ENCODE data around the gene ACP7. TPM values are rescaled to one million over a fixed set of nuclear protein-coding genes. Genes with fewer than 3 reads are reported as not detected.
A peak's percentile ranks its signal among the peaks of the same experiment; 100 is the strongest.

The ACP7 gene
- polyA plus RNA-seq, 2 of the 4 experiments (the other 2 are of a cell fraction): 0.06 to 0.25 TPM

GRCh38 chr19:39097721-39098120, 13.6 kb downstream of the ACP7 start:
- Histone ChIP-seq H3K9me3 (no peaks in the 10 kb centered on the region), H3K4me1 (peaks cover 11% of the 10 kb centered on the region; the same call in 2 of the 3 replicates), H3K27ac (no peak overlapping the region), H3K4me3 (no peak overlapping the region), H3K4me2 (no peak overlapping the region)
- WGBS (ENCODE audit: missing lambda C conversion rate): 38% methylated on average over 2 of the region's 2 CpGs
- no peak for TF ChIP-seq E2F6 (IDR thresholded peaks at IDR 0.05; ENCODE audit: borderline replicate concordance, low read depth)
- TF ChIP-seq BHLHE40 (IDR thresholded peaks at IDR 0.05; ENCODE audit: low read depth, low read length): no peak
- peak; percentile 65; the same call in 1 of the 2 replicates for TF ChIP-seq KDM1A (IDR thresholded peaks at IDR 0.05; ENCODE audit: low read depth)
- TF ChIP-seq HOXA7 (CRISPR knock-in tag; IDR thresholded peaks at IDR 0.05): no peak
- no peak for TF ChIP-seq USF2 (IDR thresholded peaks at IDR 0.05)
- TF ChIP-seq TP53 (CRISPR knock-in tag; IDR thresholded peaks at IDR 0.05): no peak
- TF ChIP-seq POLR2A (IDR thresholded peaks at IDR 0.05; ENCODE audit: low read length): no peak
- no peak for TF ChIP-seq CEBPB (IDR thresholded peaks at IDR 0.05)
- CTCF ChIA-PET: interaction anchor here (0.6 to 28.2 kb wide), 10 partner anchors 11 to 230 kb away, joined by 3 to 429 read pairs (median 5); no protein-coding TSS in a partner anchor
- DNase-seq (ENCODE audit: low read depth in 1 of 2, low spot score in 1 of 2) (no peak), FAIRE-seq (no peak), ATAC-seq (no peak)
- POLR2A ChIA-PET: no interaction called here

GRCh38 chr19:39098365-39099269, 14.4 kb downstream of the ACP7 start:
- FAIRE-seq (no peak), DNase-seq (ENCODE audit: low read depth in 1 of 2, low spot score in 1 of 2) (no peak), ATAC-seq (peak; percentile 37 to 39; a peak in 4 of 6 replicates)
- Histone ChIP-seq H3K4me3 (peak overlapping the region; percentile 23; the same call in 2 of the 3 replicates), H3K27ac (peak overlapping the region; percentile 26 to 69; a peak in 4 of 6 replicates), H3K9me3 (no peaks in the 10 kb centered on the region), H3K4me2 (peak overlapping the region; percentile 68), H3K4me1 (peaks cover 9% of the 10 kb centered on the region; the same call in 2 of the 3 replicates)
- WGBS (ENCODE audit: missing lambda C conversion rate): 67% methylated on average over 32 of the region's 53 CpGs
- ChIA-PET CTCF (interaction anchor here (0.7 to 28.2 kb wide), 10 partner anchors 12 to 229 kb away, joined by 3 to 429 read pairs (median 4); no protein-coding TSS in a partner anchor), POLR2A (no interaction called here)
- TF ChIP-seq RCOR1 (IDR thresholded peaks at IDR 0.05; ENCODE audit: low read depth, low read length): no peak
- no peak for TF ChIP-seq HOXB5 (CRISPR knock-in tag; IDR thresholded peaks at IDR 0.05)
- no peak for TF ChIP-seq HDAC2 (IDR thresholded peaks at IDR 0.05)
- no peak for TF ChIP-seq FOXS1 (CRISPR knock-in tag; IDR thresholded peaks at IDR 0.05)
- no peak for TF ChIP-seq MAZ (IDR thresholded peaks at IDR 0.05; ENCODE audit: borderline replicate concordance, low read depth, low read length)
- no peak for TF ChIP-seq ZC3H11A (IDR thresholded peaks at IDR 0.05)
- no peak for TF ChIP-seq EP300 (IDR thresholded peaks at IDR 0.05)
- no peak for TF ChIP-seq CHD2 (IDR thresholded peaks at IDR 0.05; ENCODE audit: low read length, partially characterized antibody)
- TF ChIP-seq ZFP36 (IDR thresholded peaks at IDR 0.05; ENCODE audit: borderline replicate concordance, partially characterized antibody): no peak
- no peak for TF ChIP-seq MAFK (IDR thresholded peaks at IDR 0.05; ENCODE audit: partially characterized antibody)
- TF ChIP-seq HOXB13 (CRISPR knock-in tag; IDR thresholded peaks at IDR 0.05; ENCODE audit: low read depth): no peak
- no peak for TF ChIP-seq NR3C1 (IDR thresholded peaks at IDR 0.05)
- no peak for TF ChIP-seq NFE2L2 (conservative IDR thresholded peaks at IDR 0.05; ENCODE audit: low read length)
- TF ChIP-seq MAX (IDR thresholded peaks at IDR 0.05): no peak
- TF ChIP-seq TFCP2L1 (CRISPR knock-in tag; IDR thresholded peaks at IDR 0.05): no peak
- no peak for TF ChIP-seq BHLHE40 (IDR thresholded peaks at IDR 0.05; ENCODE audit: low read depth, low read length)
- no peak for TF ChIP-seq GATA3 (IDR thresholded peaks at IDR 0.05; ENCODE audit: borderline replicate concordance)
- TF ChIP-seq ELK1 (IDR thresholded peaks at IDR 0.05; ENCODE audit: low read depth, low read length): no peak
- TF ChIP-seq FOSB (CRISPR knock-in tag; IDR thresholded peaks at IDR 0.05): no peak

Measured in A549 (cell line).